Activated CD4-positive, alpha-beta T cell treated with anti-CD3 and anti-CD28 coated beads, Interleukin-2, Interleukin-4, amounts not matched to agents 100 ng/mL and 50 ng/mL, durations not matched to agents 16 hours and 8 hours (primary cell): Measurements from ENCODE around the gene SOX15.
A peak's percentile ranks its signal among the peaks of the same experiment; 100 is the strongest.
"Not testable (repeated sequence)": the region's sequence is repeated elsewhere in the genome, so short reads cannot be mapped to it uniquely, and the experiment has no call there.

Source experiments
- DNase-seq: peaks from one replicate; pipeline ENCODE4 v3.0.0-alpha.2; 2020; ENCODE audit warnings: low spot score

Gene SOX15

GRCh38 chr17:7610641-7611040 lies 20.7 kb upstream of the SOX15 start:
- no peak for DNase-seq

- no peak for DNase-seq
These were observed 16.4 kb upstream of the SOX15 start for GRCh38 chr17:7606280-7606679.

GRCh38 chr17:7597561-7597960 lies 7.7 kb upstream of the SOX15 start:
- not testable (repeated sequence) for DNase-seq

- DNase-seq = no peak
These were observed 3.4 kb upstream of the SOX15 start for GRCh38 chr17:7593296-7593695.

- no peak for DNase-seq
These were observed 2.6 kb upstream of the SOX15 start for GRCh38 chr17:7592422-7593021.

GRCh38 chr17:7591596-7591995 lies 1.7 kb upstream of the SOX15 start:
- no peak for DNase-seq

GRCh38 chr17:7590743-7591142 lies 849 bp upstream of the SOX15 start:
- DNase-seq = no peak

- DNase-seq = peak; percentile 67
These were observed 558 bp downstream of the SOX15 start for GRCh38 chr17:7589204-7589868.

- DNase-seq = no peak
These were observed 1.2 kb downstream of the SOX15 start for GRCh38 chr17:7588553-7589203.

GRCh38 chr17:7587420-7588151 lies 2.3 kb downstream of the SOX15 start:
- no peak for DNase-seq

- no peak for DNase-seq
These were observed 3.0 kb downstream of the SOX15 start for GRCh38 chr17:7586673-7587419.

- peak; percentile 97 for DNase-seq
These were observed 6.4 kb downstream of the SOX15 start, which contains the start of gene MPDU1 for GRCh38 chr17:7583253-7584109. MPDU1 (plus strand) TSS chr17:7583852; CDS start chr17:7583863, 11 bp downstream.

- DNase-seq = no peak
These were observed 7.3 kb downstream of the SOX15 start for GRCh38 chr17:7582396-7583252.

GRCh38 chr17:7580604-7581575 lies 9.0 kb downstream of the SOX15 start:
- DNase-seq = no peak

- DNase-seq = no peak
These were observed 9.9 kb downstream of the SOX15 start for GRCh38 chr17:7579834-7580603.

GRCh38 chr17:7579001-7579833 lies 10.7 kb downstream of the SOX15 start, which contains the start of gene CD68:
CD68 (plus strand) TSS chr17:7579638; CDS start chr17:7579678, 40 bp downstream.
- peak; percentile 89 for DNase-seq
